ENCODE data around the gene CTNNA1. TPM values are rescaled to one million over a fixed set of nuclear protein-coding genes. Genes with fewer than 3 reads are reported as not detected.

Gene CTNNA1
- total and polyA plus RNA-seq, 2 donors (not counting 3 experiments of a cell fraction or from before 2014, with no cell fraction given): 156 to 394 TPM

DNA sequence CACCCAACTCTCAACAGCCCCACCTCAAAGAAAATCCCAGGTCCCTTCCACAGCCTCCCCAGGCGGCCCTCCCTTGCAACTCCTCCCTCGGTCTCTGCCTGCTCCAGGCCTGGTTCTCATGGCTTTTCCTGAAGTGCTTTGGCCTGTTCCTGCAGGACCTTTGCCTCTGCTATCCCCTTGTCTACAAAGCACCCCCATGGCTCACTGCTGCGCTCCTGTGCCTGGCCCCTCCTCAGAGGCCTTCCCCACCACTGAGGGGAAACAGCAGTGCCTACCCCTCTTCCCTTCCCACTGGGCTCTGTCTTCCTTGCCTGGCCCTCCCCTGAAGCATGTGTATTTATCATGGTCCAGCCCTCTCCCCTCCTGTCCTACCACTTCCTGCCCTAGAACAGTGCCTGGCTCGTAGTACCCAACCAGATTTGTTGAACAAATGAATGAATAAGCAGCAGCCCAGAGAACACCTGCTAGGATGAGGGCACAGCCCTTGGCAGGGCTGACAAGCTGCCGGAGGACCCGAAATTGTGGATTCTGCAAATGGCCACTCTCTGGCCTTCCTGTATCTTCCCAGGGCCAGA is 190.5 kb downstream of the CTNNA1 start:
- ChIA-PET CTCF (no interaction called here), POLR2A (no interaction called here)
- Histone ChIP-seq H2AFZ (ENCODE audit: low read depth, low read length) (no peak overlapping the region), H3K9me3 (replicated peaks; ENCODE audit: control insufficient read depth, insufficient read depth, low read length) (no peaks in the 10 kb centered on the region), H4K20me1 (replicated peaks; ENCODE audit: control insufficient read depth, extremely low read depth, insufficient read depth, low read length) (no peaks in the 10 kb centered on the region), H3K4me3 (replicated peaks in 1 of 3; ENCODE audit: insufficient read depth in 1 of 3, low read depth in 1 of 3, low read length in 3 of 3) (no peak overlapping the region), H3K79me2 (ENCODE audit: control insufficient read depth, insufficient read depth, low read length) (no peaks in the 10 kb centered on the region), H3K9me1 (replicated peaks; ENCODE audit: control insufficient read depth, extremely low read depth, insufficient read depth, low read length) (no peaks in the 10 kb centered on the region), H3K27ac (ENCODE audit: insufficient read depth, low read depth, low read length) (no peak overlapping the region), H3K4me2 (ENCODE audit: insufficient read depth, low read length) (no peak overlapping the region), H3K36me3 (ENCODE audit: control insufficient read depth in 2 of 2, extremely low read depth in 1 of 2, insufficient read depth in 2 of 2, low read length in 2 of 2) (no peaks in the 10 kb centered on the region), H3K9ac (replicated peaks; ENCODE audit: extremely low read depth, insufficient read depth, low read length) (no peak overlapping the region), H3K27me3 (ENCODE audit: control insufficient read depth in 2 of 2, insufficient read depth in 2 of 2, low read length in 2 of 2) (no peaks in the 10 kb centered on the region), H3K4me1 (ENCODE audit: control insufficient read depth, extremely low read depth, insufficient read depth, low read length) (no peaks in the 10 kb centered on the region)
- dilution Hi-C loops (cut with MboI; ENCODE audit: extremely low pct_ligation_motif_present, low sequenced_read_pairs) (no loop called here), intact Hi-C loops (cut with micrococcal nuclease) (no loop called here)
- DNase-seq (ENCODE audit: low read depth, low spot score) (no peak), FAIRE-seq (no peak)
- TF ChIP-seq JUN (IDR thresholded peaks at IDR 0.05; ENCODE audit: borderline replicate concordance, insufficient read depth, insufficient read length, low read depth) (no peak), POLR2AphosphoS5 (IDR thresholded peaks at IDR 0.05; ENCODE audit: insufficient read depth, low read depth, low read length) (no peak), CTCF (IDR thresholded peaks at IDR 0.05; ENCODE audit: extremely low read depth in 1 of 2, insufficient read depth in 1 of 2, low read depth in 1 of 2, low read length in 2 of 2) (no peak), GATA2 (IDR thresholded peaks at IDR 0.05; ENCODE audit: insufficient read depth, insufficient read length, low read depth, low read length) (no peak), MYC (IDR thresholded peaks at IDR 0.05; ENCODE audit: low read depth, low read length) (no peak), EZH2 (IDR thresholded peaks at IDR 0.05; ENCODE audit: borderline replicate concordance, low read depth, low read length, severe bottlenecking) (no peak), FOS (IDR thresholded peaks at IDR 0.05; ENCODE audit: borderline replicate concordance, insufficient read depth, low read length) (no peak), POLR2A (IDR thresholded peaks at IDR 0.05; ENCODE audit: low read depth, low read length) (no peak)
- TF ChIP-seq, protein P1, sequence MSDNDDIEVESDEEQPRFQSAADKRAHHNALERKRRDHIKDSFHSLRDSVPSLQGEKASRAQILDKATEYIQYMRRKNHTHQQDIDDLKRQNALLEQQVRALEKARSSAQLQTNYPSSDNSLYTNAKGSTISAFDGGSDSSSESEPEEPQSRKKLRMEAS (IDR thresholded peaks at IDR 0.05; ENCODE audit: insufficient read depth, insufficient read length): no peak
- no TSS peak for BruUV-seq (replicated peaks)

Measured in endothelial cell of umbilical vein (primary cell).